GM19023 (cell line): ENCODE results near the gene P4HTM.

Experiments
- ATAC-seq: cut with Tn5 transposase; IDR thresholded peaks from one replicate; pipeline ENCODE4 v1.9.1; 2021; ENCODE audit warnings: mild to moderate bottlenecking, moderate library complexity; ENCODE audit not compliant: unreplicated experiment

The P4HTM gene

GRCh38 chr3:48982686-48983085 lies 7.4 kb upstream of the P4HTM start:
- ATAC-seq = no peak

- no peak for ATAC-seq
Measured at GRCh38 chr3:48983096-48983495, 6.9 kb upstream of the P4HTM start.

GRCh38 chr3:48984663-48985062 lies 5.4 kb upstream of the P4HTM start:
- ATAC-seq = no peak

GRCh38 chr3:48985831-48986376 lies 4.1 kb upstream of the P4HTM start:
- no peak for ATAC-seq

GRCh38 chr3:48989126-48989795 lies 780 bp upstream of the P4HTM start:
- no peak for ATAC-seq

- ATAC-seq = peak; percentile 24
Measured at GRCh38 chr3:48990636-48991469, 812 bp downstream of the P4HTM start.

- no peak for ATAC-seq
Measured at GRCh38 chr3:48991851-48992545, 2.0 kb downstream of the P4HTM start.

- ATAC-seq = no peak
Measured at GRCh38 chr3:48993834-48994233, 3.8 kb downstream of the P4HTM start.

GRCh38 chr3:48996640-48997039 lies 6.6 kb downstream of the P4HTM start:
- no peak for ATAC-seq

GRCh38 chr3:48997102-48997635 lies 7.1 kb downstream of the P4HTM start:
- ATAC-seq = no peak

GRCh38 chr3:48997714-48998637 lies 7.9 kb downstream of the P4HTM start:
- ATAC-seq = no peak

GRCh38 chr3:48999085-48999858 lies 9.2 kb downstream of the P4HTM start:
- no peak for ATAC-seq

GRCh38 chr3:49001155-49001554 lies 11.1 kb downstream of the P4HTM start:
- no peak for ATAC-seq

GRCh38 chr3:49004352-49005302 lies 14.6 kb downstream of the P4HTM start:
- no peak for ATAC-seq

GRCh38 chr3:49005303-49005680 lies 15.3 kb downstream of the P4HTM start:
- ATAC-seq = no peak

GRCh38 chr3:49005998-49006397 lies 16.0 kb downstream of the P4HTM start:
- no peak for ATAC-seq

- no peak for ATAC-seq
Measured at GRCh38 chr3:49006408-49007067, 16.5 kb downstream of the P4HTM start.
